Coronary artery (tissue), 2 donors: Measurements from ENCODE around the gene HECTD4.
"Not testable (repeated sequence)": the region's sequence is repeated elsewhere in the genome, so short reads cannot be mapped to it uniquely, and the experiment has no call there.

Source experiments
- DNase-seq: peaks from one replicate; pipeline ENCODE4 v3.0.0-alpha.2; 2017; ENCODE audit warnings: low spot score
- H3K27ac ChIP-seq, 2 donors: fragments of 200-600 bp; sonication (generic); one replicate each; pipeline ENCODE4 v1.5.1; 2016 to 2019
- H3K4me3 ChIP-seq: fragments of 200-600 bp; sonication (generic); 2 replicates; pipeline ENCODE4 v1.5.1; 2016; ENCODE audit warnings: mild to moderate bottlenecking, moderate library complexity
- TF ChIP-seq, protein P1 (sequence below): fragments of 200-600 bp; sonication (generic); IDR thresholded peaks from one replicate; pipeline ENCODE4 v1.5.1; 2019; ENCODE audit warnings: antibody characterized with exemption

HECTD4 gene

DNA sequence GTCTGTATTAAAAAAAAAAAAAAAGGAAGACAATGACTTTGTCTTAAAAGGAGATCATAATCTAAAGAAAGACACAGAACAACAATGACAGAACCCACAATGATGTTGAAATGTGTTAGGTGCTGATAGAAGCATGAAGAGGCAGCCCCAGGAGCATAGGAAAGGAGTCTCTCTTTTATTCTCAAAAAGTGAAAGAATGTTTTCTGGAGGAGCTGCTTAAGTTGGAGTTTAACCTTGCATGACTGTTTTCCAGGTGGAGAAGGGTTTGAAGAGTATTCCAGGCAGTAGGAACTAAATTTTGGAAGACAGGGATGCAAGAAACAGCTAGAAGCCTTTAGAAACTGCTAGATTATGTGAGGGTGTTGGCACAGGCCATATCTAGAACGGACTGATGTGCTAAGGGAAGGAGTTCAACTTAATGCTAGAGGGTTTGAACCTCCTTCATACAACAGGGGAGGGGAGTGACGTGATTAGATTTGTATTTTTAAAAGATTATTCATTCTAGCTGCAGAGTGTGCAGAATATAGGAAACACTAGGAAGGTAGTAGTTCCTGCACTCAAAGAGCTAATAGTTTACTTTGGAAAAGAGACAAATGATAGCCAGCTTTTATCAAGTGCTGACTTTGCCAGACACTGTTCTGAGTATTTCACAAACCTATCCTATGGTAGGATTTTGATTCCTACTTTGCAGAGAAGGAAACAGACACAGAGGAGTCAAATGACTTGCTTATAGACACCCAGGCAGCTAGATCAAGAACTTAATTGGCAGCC, 31.8 kb upstream of the HECTD4 start:
- Histone ChIP-seq H3K27ac (no peak overlapping the region), H3K4me3 (no peak overlapping the region)
- no peak for DNase-seq
- TF ChIP-seq, protein P1, sequence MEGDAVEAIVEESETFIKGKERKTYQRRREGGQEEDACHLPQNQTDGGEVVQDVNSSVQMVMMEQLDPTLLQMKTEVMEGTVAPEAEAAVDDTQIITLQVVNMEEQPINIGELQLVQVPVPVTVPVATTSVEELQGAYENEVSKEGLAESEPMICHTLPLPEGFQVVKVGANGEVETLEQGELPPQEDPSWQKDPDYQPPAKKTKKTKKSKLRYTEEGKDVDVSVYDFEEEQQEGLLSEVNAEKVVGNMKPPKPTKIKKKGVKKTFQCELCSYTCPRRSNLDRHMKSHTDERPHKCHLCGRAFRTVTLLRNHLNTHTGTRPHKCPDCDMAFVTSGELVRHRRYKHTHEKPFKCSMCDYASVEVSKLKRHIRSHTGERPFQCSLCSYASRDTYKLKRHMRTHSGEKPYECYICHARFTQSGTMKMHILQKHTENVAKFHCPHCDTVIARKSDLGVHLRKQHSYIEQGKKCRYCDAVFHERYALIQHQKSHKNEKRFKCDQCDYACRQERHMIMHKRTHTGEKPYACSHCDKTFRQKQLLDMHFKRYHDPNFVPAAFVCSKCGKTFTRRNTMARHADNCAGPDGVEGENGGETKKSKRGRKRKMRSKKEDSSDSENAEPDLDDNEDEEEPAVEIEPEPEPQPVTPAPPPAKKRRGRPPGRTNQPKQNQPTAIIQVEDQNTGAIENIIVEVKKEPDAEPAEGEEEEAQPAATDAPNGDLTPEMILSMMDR: no peak

DNA sequence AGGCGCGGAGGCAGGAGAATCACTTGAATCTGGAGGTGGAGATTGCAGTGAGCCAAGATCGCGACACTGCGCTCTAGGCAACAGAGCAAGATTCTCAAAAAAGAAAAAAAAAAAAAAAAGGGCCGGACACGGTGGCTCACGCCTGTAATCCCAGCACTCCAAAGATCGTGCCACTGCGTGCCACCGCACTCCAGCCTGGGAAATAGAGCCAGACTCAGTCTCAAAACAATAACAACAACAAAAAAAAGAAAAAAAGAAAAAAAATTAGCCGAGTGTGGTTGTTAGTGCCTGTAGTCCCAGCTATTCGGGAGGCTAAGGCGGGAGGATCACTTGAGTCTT, 27.6 kb upstream of the HECTD4 start:
- no peak for DNase-seq
- TF ChIP-seq, protein P1: no peak
- Histone ChIP-seq H3K27ac (peak overlapping the region in 1 of 2 donors; percentile 90), H3K4me3 (peak overlapping the region; percentile 88)

DNA sequence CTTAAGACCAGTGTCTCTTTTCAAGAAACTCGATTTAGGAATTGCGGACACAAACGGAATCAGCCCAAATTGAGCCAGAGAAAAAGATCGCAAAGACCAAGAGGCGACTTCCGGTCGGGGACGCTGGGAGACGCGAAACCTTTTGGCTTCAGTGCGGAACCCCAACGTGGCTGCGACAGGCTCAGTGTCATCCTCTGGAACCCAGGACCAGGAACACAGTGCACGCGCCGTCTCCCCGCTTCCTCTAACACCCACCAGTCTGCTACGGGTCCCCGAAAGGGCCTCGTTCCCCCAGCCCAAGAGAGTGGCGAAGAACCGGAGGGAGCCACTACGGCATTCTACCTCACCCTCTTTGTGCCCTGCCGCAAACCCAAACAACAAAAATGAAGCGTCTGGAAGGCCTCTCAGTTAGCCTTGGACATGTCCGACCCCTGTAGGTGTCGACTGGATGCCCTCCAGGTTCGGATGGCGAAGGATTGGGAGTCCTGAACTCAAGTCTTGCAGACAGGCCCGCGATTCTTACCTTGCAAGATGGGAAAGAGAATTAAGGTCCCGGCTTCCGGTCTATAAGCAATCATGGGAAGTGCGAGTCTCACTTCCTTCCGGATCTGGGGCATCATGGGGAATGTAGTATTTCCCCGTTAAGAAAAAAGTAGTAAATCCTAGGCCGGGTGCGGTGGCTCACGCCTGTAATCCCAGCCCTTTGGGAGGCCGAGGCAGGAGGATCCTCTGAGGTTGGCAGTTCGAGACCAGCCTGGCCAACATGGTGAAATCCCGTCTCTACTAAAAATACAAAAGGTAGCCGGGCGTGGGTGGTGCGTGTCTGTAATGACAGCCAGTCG, 27.1 kb upstream of the HECTD4 start, which contains the start of gene RPL6:
RPL6 (minus strand) TSS at position 542 of the 842 bp plus-strand sequence. CDS start 949 bp downstream, outside the sequence.
- TF ChIP-seq, protein P1: no peak
- H3K4me3 ChIP-seq: peak within 1 kb of the TSS; percentile 88
- H3K27ac ChIP-seq: peak within 1 kb of the TSS; percentile 90 to 91
- DNase-seq: peak; percentile 87

DNA sequence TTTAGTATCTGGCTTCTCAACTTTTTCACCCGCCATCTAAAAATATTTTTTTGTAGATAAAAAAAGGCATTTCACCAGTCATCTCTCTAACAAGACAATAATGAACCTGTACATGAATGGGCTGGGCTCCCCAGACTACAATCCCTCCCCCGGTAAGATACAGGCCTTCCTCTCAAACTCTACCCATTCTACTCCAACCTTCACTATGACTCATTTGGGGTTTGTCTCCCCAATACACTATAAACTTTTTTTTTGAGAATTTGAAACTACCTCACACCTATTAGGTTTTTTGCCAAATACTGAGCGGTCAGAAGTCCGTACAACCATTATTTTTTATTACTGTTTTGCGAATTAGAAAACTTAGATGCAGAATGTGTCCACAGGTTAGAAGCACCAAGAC, 26.4 kb upstream of the HECTD4 start:
- H3K4me3 ChIP-seq: peak overlapping the region; percentile 88
- TF ChIP-seq, protein P1: no peak
- H3K27ac ChIP-seq: peak overlapping the region; percentile 90 to 91
- no peak for DNase-seq

DNA sequence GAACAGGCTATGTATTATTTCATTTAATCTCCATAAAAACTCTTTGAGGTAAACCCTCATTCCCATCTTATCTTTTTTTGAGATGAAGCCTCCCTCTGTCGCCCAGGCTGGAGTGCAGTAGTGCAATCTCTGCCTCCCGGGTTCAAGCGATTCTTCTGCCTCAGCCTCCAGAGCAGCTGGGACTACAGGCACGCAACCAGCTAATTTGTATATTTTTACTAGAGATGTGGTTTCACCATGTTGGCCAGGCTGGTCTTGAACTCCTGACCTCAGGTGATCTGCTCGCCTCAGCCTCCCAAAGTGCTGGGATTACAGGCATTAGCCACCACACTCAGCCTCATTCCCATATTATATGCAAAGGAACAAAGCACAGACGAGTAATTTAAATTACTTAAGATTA, 25.5 kb upstream of the HECTD4 start:
- not testable (repeated sequence) for DNase-seq, H3K27ac ChIP-seq
- peak overlapping the region; percentile 88 for H3K4me3 ChIP-seq

DNA sequence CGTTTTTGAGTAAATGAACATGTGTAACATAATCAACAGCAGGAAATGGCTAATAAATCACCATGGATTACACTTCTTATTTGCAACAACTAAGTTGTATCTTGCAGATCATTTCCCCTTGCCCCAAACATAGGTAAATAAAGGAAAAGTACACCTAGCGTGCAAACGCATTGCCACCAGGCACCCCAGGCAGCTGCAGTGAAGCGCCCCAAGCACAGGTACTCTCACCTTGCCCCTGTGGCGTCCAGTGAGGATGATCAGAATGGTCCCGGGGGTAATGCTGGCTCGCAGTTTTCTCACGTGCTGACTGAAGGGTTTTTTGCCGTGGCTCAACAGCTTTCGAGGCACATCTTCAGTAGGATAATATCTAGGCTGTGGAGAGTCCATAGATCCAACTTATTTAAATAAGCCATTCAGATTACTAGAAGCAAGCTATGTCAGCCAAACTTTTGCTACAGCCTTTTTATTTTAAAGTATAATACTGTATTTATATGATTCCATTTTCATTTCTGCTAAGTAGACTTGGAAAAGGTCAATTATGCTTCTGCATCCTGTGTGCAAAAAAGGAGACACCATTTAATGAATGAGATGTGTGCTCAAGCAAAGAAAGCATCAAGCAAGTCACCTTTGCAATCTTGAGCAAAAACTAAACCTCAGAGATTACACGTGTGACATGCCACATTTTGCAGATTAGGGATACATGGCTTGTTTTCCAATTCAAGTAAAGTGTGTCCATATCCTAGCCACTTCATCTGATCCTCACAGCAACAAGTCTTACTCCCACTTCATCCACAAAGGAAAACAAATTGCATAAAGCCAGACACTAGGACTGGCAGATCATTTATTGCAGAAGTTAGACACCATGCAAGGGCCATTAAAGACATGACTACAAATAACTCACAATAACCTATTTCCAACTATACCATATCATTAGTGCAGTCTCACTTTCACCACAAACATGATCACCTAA, 24.6 kb upstream of the HECTD4 start:
- no peak for DNase-seq
- Histone ChIP-seq H3K27ac (no peak overlapping the region), H3K4me3 (peak overlapping the region; percentile 88)
- TF ChIP-seq, protein P1: no peak
